HL-60 (cell line): ENCODE results near the gene KCNJ3.

Experiments used
- GABPA ChIP-seq: IDR thresholded peaks from 2 replicates; pipeline ENCODE4 v1.6.1; 2012; ENCODE audit warnings: low read depth
- TF ChIP-seq, protein P1 (sequence below): IDR thresholded peaks from 2 replicates; pipeline ENCODE4 v1.6.1; 2012; ENCODE audit warnings: low read depth; ENCODE audit not compliant: insufficient replicate concordance
- TF ChIP-seq, protein P2 (sequence below): IDR thresholded peaks from one replicate; pipeline ENCODE4 v1.5.1; 2011; ENCODE audit warnings: low read length, control low read depth, inconsistent platforms; ENCODE audit not compliant: insufficient read depth

DNA sequence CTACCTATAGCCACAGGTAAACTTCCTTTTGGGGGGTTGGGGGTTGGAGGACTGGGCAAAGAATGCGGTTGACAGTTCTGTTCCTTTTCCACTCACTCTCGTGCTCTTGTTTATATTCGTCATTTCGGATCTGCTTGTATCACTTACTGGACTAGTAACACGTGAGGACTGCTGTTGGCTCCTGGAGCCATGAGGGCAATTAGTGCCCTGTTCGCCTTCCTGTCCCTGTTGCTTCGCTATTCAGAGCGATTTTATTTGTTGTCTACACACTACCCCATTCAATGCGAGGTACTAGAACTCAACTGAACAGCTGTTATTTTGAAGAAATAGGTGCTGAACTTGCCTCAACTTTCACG, 1.1 kb downstream of the KCNJ3 start:
- TF ChIP-seq, protein P1, sequence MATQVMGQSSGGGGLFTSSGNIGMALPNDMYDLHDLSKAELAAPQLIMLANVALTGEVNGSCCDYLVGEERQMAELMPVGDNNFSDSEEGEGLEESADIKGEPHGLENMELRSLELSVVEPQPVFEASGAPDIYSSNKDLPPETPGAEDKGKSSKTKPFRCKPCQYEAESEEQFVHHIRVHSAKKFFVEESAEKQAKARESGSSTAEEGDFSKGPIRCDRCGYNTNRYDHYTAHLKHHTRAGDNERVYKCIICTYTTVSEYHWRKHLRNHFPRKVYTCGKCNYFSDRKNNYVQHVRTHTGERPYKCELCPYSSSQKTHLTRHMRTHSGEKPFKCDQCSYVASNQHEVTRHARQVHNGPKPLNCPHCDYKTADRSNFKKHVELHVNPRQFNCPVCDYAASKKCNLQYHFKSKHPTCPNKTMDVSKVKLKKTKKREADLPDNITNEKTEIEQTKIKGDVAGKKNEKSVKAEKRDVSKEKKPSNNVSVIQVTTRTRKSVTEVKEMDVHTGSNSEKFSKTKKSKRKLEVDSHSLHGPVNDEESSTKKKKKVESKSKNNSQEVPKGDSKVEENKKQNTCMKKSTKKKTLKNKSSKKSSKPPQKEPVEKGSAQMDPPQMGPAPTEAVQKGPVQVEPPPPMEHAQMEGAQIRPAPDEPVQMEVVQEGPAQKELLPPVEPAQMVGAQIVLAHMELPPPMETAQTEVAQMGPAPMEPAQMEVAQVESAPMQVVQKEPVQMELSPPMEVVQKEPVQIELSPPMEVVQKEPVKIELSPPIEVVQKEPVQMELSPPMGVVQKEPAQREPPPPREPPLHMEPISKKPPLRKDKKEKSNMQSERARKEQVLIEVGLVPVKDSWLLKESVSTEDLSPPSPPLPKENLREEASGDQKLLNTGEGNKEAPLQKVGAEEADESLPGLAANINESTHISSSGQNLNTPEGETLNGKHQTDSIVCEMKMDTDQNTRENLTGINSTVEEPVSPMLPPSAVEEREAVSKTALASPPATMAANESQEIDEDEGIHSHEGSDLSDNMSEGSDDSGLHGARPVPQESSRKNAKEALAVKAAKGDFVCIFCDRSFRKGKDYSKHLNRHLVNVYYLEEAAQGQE, result no peak
- TF ChIP-seq, protein P2, sequence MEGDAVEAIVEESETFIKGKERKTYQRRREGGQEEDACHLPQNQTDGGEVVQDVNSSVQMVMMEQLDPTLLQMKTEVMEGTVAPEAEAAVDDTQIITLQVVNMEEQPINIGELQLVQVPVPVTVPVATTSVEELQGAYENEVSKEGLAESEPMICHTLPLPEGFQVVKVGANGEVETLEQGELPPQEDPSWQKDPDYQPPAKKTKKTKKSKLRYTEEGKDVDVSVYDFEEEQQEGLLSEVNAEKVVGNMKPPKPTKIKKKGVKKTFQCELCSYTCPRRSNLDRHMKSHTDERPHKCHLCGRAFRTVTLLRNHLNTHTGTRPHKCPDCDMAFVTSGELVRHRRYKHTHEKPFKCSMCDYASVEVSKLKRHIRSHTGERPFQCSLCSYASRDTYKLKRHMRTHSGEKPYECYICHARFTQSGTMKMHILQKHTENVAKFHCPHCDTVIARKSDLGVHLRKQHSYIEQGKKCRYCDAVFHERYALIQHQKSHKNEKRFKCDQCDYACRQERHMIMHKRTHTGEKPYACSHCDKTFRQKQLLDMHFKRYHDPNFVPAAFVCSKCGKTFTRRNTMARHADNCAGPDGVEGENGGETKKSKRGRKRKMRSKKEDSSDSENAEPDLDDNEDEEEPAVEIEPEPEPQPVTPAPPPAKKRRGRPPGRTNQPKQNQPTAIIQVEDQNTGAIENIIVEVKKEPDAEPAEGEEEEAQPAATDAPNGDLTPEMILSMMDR, result no peak
- no peak for TF ChIP-seq GABPA
